SK-N-SH treated with all-trans-retinoic acid at 6 μM for 48 hours (cell line): ENCODE results near the gene ADGRD2.

Experiments used
- ATAC-seq: fragments of 200-7000 bp; cut with Tn5 transposase; 3 replicates; pipeline ENCODE4 v1.9.1; 2020; ENCODE audit warnings: mild to moderate bottlenecking, moderate library complexity
- ARNTL ChIP-seq: fragments of 450-650 bp; formaldehyde crosslinking; IDR thresholded peaks from 2 replicates; pipeline ENCODE4 v1.5.0; 2020; ENCODE audit warnings: low read depth, mild to moderate bottlenecking, moderate library complexity, borderline replicate concordance
- BACH2 ChIP-seq: fragments of 250-450 bp; sonication (Bioruptor Pico); IDR thresholded peaks from 2 replicates; pipeline ENCODE4 v1.9.0; 2021; ENCODE audit warnings: mild to moderate bottlenecking, borderline replicate concordance
- CSDC2 ChIP-seq: fragments of 250-450 bp; sonication (Bioruptor Pico); IDR thresholded peaks from 2 replicates; pipeline ENCODE4 v1.5.0; 2020; ENCODE audit warnings: mild to moderate bottlenecking, moderate library complexity
- ESRRG ChIP-seq: fragments of 250-450 bp; sonication (Bioruptor Pico); IDR thresholded peaks from 2 replicates; pipeline ENCODE4 v1.6.1; 2021; ENCODE audit warnings: mild to moderate bottlenecking
- ISL1 ChIP-seq: fragments of 250-450 bp; sonication (Bioruptor Pico); IDR thresholded peaks from 2 replicates; pipeline ENCODE4 v2.1.2; 2022; ENCODE audit warnings: mild to moderate bottlenecking, moderate library complexity
- OSR1 ChIP-seq: fragments of 250-450 bp; sonication (Bioruptor Pico); IDR thresholded peaks from 2 replicates; pipeline ENCODE4 v1.8.0; 2022; ENCODE audit warnings: moderate library complexity, mild to moderate bottlenecking, inconsistent platforms
- PATZ1 ChIP-seq: fragments of 250-450 bp; sonication (Bioruptor Pico); IDR thresholded peaks from 2 replicates; pipeline ENCODE4 v1.8.0; 2020; ENCODE audit warnings: mild to moderate bottlenecking, moderate library complexity, borderline replicate concordance
- POU6F1 ChIP-seq: fragments of 250-450 bp; sonication (Bioruptor Pico); IDR thresholded peaks from 2 replicates; pipeline ENCODE4 v1.8.0; 2021; ENCODE audit warnings: low read depth, mild to moderate bottlenecking, moderate library complexity, borderline replicate concordance
- PPARA ChIP-seq: fragments of 250-450 bp; sonication (Bioruptor Pico); IDR thresholded peaks from 2 replicates; pipeline ENCODE4 v1.5.0; 2020; ENCODE audit warnings: mild to moderate bottlenecking, borderline replicate concordance
- RARB ChIP-seq: fragments of 250-450 bp; sonication (Bioruptor Pico); IDR thresholded peaks from 2 replicates; pipeline ENCODE4 v1.8.0; 2021; ENCODE audit warnings: mild to moderate bottlenecking, moderate library complexity
- SNAI2 ChIP-seq: fragments of 250-450 bp; sonication (Bioruptor Pico); IDR thresholded peaks from 2 replicates; pipeline ENCODE4 v1.5.0; 2020; ENCODE audit warnings: mild to moderate bottlenecking, moderate library complexity
- TCF4 ChIP-seq: fragments of 250-450 bp; sonication (Bioruptor Pico); IDR thresholded peaks from 2 replicates; pipeline ENCODE4 v1.8.0; 2021; ENCODE audit warnings: mild to moderate bottlenecking, moderate library complexity, borderline replicate concordance
- TOX ChIP-seq: fragments of 250-450 bp; sonication (Bioruptor Pico); IDR thresholded peaks from 2 replicates; pipeline ENCODE4 v1.8.0; 2021; ENCODE audit warnings: mild to moderate bottlenecking, moderate library complexity, borderline replicate concordance
- ZC3H10 ChIP-seq: fragments of 250-450 bp; sonication (Bioruptor Pico); IDR thresholded peaks from 2 replicates; pipeline ENCODE4 v1.5.1; 2021; ENCODE audit warnings: mild to moderate bottlenecking, moderate library complexity
- ZFP3 ChIP-seq: fragments of 250-450 bp; sonication (Bioruptor Pico); IDR thresholded peaks from 2 replicates; pipeline ENCODE4 v1.5.0; 2020; ENCODE audit warnings: mild to moderate bottlenecking, moderate library complexity
- ZNF70 ChIP-seq: fragments of 450-650 bp; formaldehyde crosslinking; IDR thresholded peaks from 2 replicates; pipeline ENCODE4 v1.5.0; 2020; ENCODE audit warnings: mild to moderate bottlenecking, moderate library complexity
- TF ChIP-seq, protein P1 (sequence below): fragments of 250-450 bp; sonication (Bioruptor Pico); IDR thresholded peaks from 2 replicates; pipeline ENCODE4 v1.5.1; 2020; ENCODE audit warnings: low read depth, mild to moderate bottlenecking, moderate library complexity
- TF ChIP-seq, protein P2 (sequence below): fragments of 250-450 bp; sonication (Bioruptor Pico); IDR thresholded peaks from 2 replicates; pipeline ENCODE4 v1.5.0; 2020; ENCODE audit warnings: mild to moderate bottlenecking, moderate library complexity

Gene ADGRD2

GRCh38 chr9:124493794-124494479, 43.7 kb downstream of the ADGRD2 start (continued):
- TF ChIP-seq, protein P1, sequence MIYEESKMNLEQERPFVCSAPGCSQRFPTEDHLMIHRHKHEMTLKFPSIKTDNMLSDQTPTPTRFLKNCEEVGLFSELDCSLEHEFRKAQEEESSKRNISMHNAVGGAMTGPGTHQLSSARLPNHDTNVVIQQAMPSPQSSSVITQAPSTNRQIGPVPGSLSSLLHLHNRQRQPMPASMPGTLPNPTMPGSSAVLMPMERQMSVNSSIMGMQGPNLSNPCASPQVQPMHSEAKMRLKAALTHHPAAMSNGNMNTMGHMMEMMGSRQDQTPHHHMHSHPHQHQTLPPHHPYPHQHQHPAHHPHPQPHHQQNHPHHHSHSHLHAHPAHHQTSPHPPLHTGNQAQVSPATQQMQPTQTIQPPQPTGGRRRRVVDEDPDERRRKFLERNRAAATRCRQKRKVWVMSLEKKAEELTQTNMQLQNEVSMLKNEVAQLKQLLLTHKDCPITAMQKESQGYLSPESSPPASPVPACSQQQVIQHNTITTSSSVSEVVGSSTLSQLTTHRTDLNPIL (CRISPR knock-in tag), result no peak

DNA sequence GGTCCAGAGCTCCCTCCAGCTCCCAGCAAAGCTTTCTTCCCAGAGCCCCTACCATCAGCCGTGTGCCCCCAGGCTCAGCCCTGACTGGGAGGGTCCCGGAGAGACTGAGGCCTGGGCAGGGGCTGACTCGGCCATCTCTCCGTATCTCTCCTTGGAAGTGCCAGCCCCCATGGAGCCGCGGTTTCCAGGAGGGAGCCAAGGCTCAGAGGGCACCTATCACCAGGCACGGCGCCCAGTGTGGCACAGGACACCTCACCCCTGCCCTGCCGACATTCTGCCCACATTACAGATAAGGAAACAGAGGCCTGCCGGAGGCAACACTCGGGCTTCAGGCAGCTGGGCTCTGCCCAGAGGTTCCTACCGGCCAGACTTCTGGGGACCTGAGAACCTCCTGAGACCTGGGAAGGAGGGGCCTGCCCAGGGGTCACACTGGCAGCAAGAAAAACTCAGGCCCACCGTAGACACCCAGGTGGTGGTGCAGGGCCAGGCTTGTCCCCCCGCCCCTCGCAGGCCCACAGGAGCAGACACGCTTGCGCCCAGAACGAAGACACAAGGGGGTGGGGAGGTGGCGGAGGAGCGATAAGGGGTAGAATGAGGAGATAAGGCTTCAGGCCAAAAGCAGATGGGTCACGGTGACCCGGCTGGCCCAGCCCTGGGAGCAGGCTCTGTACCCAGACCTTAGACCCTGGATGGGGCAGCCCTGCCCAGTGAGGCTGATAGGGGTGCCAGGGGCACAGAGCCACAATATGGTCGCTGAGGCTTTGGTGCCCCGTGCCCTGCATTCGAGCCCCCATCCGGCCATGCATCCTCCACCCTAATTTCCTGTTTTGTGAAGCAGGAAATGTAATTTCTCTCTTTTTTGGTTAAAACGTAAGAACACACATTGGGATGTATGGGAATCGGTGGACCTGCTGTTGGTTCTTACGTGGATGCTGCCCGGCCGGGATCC, 45.1 kb downstream of the ADGRD2 start:
- no peak for TF ChIP-seq RARB (CRISPR knock-in tag)
- ATAC-seq, result no peak

DNA sequence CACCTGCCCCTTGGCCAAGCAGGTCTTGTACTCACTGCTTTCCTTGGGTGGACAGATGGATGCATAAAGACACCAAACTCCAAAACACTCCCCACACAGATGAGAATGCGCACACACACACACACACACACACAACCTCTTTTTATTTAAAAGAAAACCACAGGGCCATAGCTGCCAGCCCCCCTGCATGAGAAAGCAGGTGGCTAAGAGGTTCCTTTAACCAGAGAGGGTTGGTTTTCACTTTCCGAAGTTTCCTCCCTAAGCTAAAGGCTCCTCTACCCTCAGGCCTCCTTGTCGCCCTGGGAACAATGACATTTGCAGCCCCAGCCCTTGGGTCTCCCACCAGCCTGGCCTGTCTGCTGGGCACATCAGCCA, 45.8 kb downstream of the ADGRD2 start:
- TF ChIP-seq SNAI2 (CRISPR knock-in tag), result no peak
- TF ChIP-seq TOX (CRISPR knock-in tag), result no peak
- no peak for TF ChIP-seq ARNTL (CRISPR knock-in tag)
- no peak for TF ChIP-seq BACH2 (CRISPR knock-in tag)
- TF ChIP-seq, protein P2, sequence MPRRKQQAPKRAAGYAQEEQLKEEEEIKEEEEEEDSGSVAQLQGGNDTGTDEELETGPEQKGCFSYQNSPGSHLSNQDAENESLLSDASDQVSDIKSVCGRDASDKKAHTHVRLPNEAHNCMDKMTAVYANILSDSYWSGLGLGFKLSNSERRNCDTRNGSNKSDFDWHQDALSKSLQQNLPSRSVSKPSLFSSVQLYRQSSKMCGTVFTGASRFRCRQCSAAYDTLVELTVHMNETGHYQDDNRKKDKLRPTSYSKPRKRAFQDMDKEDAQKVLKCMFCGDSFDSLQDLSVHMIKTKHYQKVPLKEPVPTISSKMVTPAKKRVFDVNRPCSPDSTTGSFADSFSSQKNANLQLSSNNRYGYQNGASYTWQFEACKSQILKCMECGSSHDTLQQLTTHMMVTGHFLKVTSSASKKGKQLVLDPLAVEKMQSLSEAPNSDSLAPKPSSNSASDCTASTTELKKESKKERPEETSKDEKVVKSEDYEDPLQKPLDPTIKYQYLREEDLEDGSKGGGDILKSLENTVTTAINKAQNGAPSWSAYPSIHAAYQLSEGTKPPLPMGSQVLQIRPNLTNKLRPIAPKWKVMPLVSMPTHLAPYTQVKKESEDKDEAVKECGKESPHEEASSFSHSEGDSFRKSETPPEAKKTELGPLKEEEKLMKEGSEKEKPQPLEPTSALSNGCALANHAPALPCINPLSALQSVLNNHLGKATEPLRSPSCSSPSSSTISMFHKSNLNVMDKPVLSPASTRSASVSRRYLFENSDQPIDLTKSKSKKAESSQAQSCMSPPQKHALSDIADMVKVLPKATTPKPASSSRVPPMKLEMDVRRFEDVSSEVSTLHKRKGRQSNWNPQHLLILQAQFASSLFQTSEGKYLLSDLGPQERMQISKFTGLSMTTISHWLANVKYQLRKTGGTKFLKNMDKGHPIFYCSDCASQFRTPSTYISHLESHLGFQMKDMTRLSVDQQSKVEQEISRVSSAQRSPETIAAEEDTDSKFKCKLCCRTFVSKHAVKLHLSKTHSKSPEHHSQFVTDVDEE (CRISPR knock-in tag), result no peak
- no peak for TF ChIP-seq ZC3H10 (CRISPR knock-in tag)
- TF ChIP-seq CSDC2 (CRISPR knock-in tag), result no peak
- TF ChIP-seq ISL1 (CRISPR knock-in tag), result no peak
- TF ChIP-seq PPARA (CRISPR knock-in tag), result no peak
- TF ChIP-seq ESRRG (CRISPR knock-in tag), result no peak
- no peak for TF ChIP-seq TCF4 (CRISPR knock-in tag)
- no peak for TF ChIP-seq PATZ1 (CRISPR knock-in tag)
- no peak for TF ChIP-seq OSR1 (CRISPR knock-in tag)
- TF ChIP-seq, protein P1 (CRISPR knock-in tag), result no peak
- no peak for TF ChIP-seq ZNF70 (CRISPR knock-in tag)
- TF ChIP-seq POU6F1 (CRISPR knock-in tag), result no peak
- no peak for ATAC-seq

GRCh38 chr9:124496463-124496862, 46.2 kb downstream of the ADGRD2 start:
- no peak for ATAC-seq

More at GRCh38 chr9:124496463-124496862, 46.2 kb downstream of the ADGRD2 start:
- TF ChIP-seq ESRRG (CRISPR knock-in tag) (no peak), ISL1 (CRISPR knock-in tag) (no peak), ZFP3 (CRISPR knock-in tag) (no peak), PPARA (CRISPR knock-in tag) (no peak), ZC3H10 (CRISPR knock-in tag) (no peak), ARNTL (CRISPR knock-in tag) (no peak)
